HL-60 (cell line): ENCODE results near the gene C11orf91.

Experiments
- CTCF ChIP-seq: IDR thresholded peaks from one replicate; pipeline ENCODE4 v1.5.1; 2011; ENCODE audit warnings: low read length, control low read depth, inconsistent platforms; ENCODE audit not compliant: insufficient read depth
- POLR2AphosphoS5 ChIP-seq: IDR thresholded peaks from 2 replicates; pipeline ENCODE4 v1.6.1; 2012; ENCODE audit warnings: low read depth

DNA sequence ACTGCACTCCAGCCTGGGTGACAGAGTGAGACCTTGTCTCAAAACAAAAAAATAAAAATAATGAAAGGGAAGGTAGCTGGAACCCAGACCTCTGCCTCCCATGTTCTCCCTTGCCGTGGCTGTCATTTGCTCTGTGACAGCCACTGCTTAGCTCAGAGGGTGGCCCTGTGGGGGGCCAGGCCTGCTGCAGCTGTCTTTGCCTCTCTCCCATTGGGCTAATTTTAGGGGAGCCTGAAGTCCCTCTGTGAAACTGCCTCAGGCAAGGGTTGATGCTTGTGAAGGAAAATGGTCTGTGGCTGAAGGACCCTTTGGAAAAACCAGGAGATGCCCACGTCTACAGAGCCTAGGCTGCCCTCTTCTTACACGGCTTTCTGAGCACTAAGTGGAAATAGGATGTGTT, 42.9 kb downstream of the C11orf91 start:
- TF ChIP-seq CTCF, result no peak
- TF ChIP-seq POLR2AphosphoS5, result no peak
